ENCODE results near the gene SND1.
"Not testable (repeated sequence)": the region's sequence is repeated elsewhere in the genome, so short reads cannot be mapped to it uniquely, and the experiment has no call there.

The SND1 gene

GRCh38 chr7:127895814-127896280, 243.9 kb downstream of the SND1 start:
- no peak for DNase-seq

- no peak for DNase-seq
These were observed 244.7 kb downstream of the SND1 start for GRCh38 chr7:127896659-127897058.

- DNase-seq: no peak
These were observed 245.9 kb downstream of the SND1 start for GRCh38 chr7:127897704-127898454.

GRCh38 chr7:127899411-127899810, 247.4 kb downstream of the SND1 start:
- no peak for DNase-seq

GRCh38 chr7:127900141-127900540, 248.1 kb downstream of the SND1 start:
- no peak for DNase-seq

GRCh38 chr7:127900732-127901685, 249.0 kb downstream of the SND1 start:
- DNase-seq: no peak

- no peak for DNase-seq
These were observed 250.1 kb downstream of the SND1 start for GRCh38 chr7:127901895-127902703.

- DNase-seq: not testable (repeated sequence)
These were observed 250.8 kb downstream of the SND1 start for GRCh38 chr7:127902753-127903152.

- no peak for DNase-seq
These were observed 252.1 kb downstream of the SND1 start for GRCh38 chr7:127903892-127904669.

- DNase-seq: no peak
These were observed 252.6 kb downstream of the SND1 start for GRCh38 chr7:127904670-127904985.

GRCh38 chr7:127905021-127905420, 253.0 kb downstream of the SND1 start:
- DNase-seq: no peak

GRCh38 chr7:127905491-127906330, 253.7 kb downstream of the SND1 start:
- DNase-seq: no peak

GRCh38 chr7:127907110-127908040, 255.4 kb downstream of the SND1 start:
- DNase-seq: no peak

GRCh38 chr7:127908430-127909258, 256.6 kb downstream of the SND1 start:
- DNase-seq: no peak

GRCh38 chr7:127909424-127910152, 257.6 kb downstream of the SND1 start:
- DNase-seq: no peak

- no peak for DNase-seq
These were observed 258.7 kb downstream of the SND1 start for GRCh38 chr7:127910670-127911069.

- DNase-seq: no peak
These were observed 260.0 kb downstream of the SND1 start for GRCh38 chr7:127911968-127912511.

- DNase-seq: no peak
These were observed 260.9 kb downstream of the SND1 start for GRCh38 chr7:127912901-127913300.
